Measurements from ENCODE around the gene PFKP.

GRCh38 chr10:3046981-3047547 is 20.3 kb upstream of the PFKP start:
- TF ChIP-seq OVOL3 (tag by site-specific recombination; IDR thresholded peaks at IDR 0.05) (no peak), CTCF (tag by site-specific recombination; IDR thresholded peaks at IDR 0.05) (no peak), ZNF398 (tag by site-specific recombination; IDR thresholded peaks at IDR 0.05) (no peak), ZNF146 (tag by site-specific recombination; IDR thresholded peaks at IDR 0.05) (no peak)
- TF ChIP-seq, protein P1, sequence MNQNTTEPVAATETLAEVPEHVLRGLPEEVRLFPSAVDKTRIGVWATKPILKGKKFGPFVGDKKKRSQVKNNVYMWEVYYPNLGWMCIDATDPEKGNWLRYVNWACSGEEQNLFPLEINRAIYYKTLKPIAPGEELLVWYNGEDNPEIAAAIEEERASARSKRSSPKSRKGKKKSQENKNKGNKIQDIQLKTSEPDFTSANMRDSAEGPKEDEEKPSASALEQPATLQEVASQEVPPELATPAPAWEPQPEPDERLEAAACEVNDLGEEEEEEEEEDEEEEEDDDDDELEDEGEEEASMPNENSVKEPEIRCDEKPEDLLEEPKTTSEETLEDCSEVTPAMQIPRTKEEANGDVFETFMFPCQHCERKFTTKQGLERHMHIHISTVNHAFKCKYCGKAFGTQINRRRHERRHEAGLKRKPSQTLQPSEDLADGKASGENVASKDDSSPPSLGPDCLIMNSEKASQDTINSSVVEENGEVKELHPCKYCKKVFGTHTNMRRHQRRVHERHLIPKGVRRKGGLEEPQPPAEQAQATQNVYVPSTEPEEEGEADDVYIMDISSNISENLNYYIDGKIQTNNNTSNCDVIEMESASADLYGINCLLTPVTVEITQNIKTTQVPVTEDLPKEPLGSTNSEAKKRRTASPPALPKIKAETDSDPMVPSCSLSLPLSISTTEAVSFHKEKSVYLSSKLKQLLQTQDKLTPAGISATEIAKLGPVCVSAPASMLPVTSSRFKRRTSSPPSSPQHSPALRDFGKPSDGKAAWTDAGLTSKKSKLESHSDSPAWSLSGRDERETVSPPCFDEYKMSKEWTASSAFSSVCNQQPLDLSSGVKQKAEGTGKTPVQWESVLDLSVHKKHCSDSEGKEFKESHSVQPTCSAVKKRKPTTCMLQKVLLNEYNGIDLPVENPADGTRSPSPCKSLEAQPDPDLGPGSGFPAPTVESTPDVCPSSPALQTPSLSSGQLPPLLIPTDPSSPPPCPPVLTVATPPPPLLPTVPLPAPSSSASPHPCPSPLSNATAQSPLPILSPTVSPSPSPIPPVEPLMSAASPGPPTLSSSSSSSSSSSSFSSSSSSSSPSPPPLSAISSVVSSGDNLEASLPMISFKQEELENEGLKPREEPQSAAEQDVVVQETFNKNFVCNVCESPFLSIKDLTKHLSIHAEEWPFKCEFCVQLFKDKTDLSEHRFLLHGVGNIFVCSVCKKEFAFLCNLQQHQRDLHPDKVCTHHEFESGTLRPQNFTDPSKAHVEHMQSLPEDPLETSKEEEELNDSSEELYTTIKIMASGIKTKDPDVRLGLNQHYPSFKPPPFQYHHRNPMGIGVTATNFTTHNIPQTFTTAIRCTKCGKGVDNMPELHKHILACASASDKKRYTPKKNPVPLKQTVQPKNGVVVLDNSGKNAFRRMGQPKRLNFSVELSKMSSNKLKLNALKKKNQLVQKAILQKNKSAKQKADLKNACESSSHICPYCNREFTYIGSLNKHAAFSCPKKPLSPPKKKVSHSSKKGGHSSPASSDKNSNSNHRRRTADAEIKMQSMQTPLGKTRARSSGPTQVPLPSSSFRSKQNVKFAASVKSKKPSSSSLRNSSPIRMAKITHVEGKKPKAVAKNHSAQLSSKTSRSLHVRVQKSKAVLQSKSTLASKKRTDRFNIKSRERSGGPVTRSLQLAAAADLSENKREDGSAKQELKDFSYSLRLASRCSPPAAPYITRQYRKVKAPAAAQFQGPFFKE (tag by site-specific recombination; IDR thresholded peaks at IDR 0.05; ENCODE audit: borderline replicate concordance) = no peak

Measured in HEK293 (cell line).